Endothelial cell of umbilical vein (primary cell): ENCODE measurements around the gene GPR108. TPM values are rescaled to one million over a fixed set of nuclear protein-coding genes. Genes with fewer than 3 reads are reported as not detected.

ENCODE experiments used
- BruUV-seq: library from RNA; stranded (reverse); fragments of 400-500 nt; replicated peaks from 2 replicates; lab custom pipeline; 2021; lab: Mats Ljungman, UMichigan
- CTCF ChIA-PET: fragments of 300-600, 350-600 bp; sonication (Branson Sonifier 250); formaldehyde crosslinking; loops from one replicate; lab custom pipeline; 2021; ENCODE audit warnings: antibody characterized with exemption, inconsistent platforms; lab: Charles Lee
- POLR2A ChIA-PET: fragments of 300-600, 350-600 bp; sonication (Branson Sonifier 250); formaldehyde crosslinking; loops from one replicate; lab custom pipeline; 2021; ENCODE audit warnings: antibody characterized with exemption, inconsistent platforms; lab: Charles Lee
- DNase-seq: peaks from one replicate; pipeline ENCODE4 v3.0.0-alpha.2; 2011; ENCODE audit warnings: low read depth, low spot score
- FAIRE-seq: peaks from 2 replicates; lab custom pipeline; 2011; peaks lifted over from hg19 to GRCh38; lab: Jason Lieb, UNC
- H2AFZ ChIP-seq: 2 replicates; pipeline ENCODE4 v1.6.0; 2012; ENCODE audit warnings: low read depth, low read length, control low read depth, inconsistent platforms
- H3K27ac ChIP-seq: 2 replicates; pipeline ENCODE4 v1.5.1; 2011; ENCODE audit warnings: low read depth, mild to moderate bottlenecking, control low read depth, low read length, moderate library complexity; ENCODE audit not compliant: insufficient read depth
- H3K27me3 ChIP-seq, 2 experiments: 2 replicates each; pipeline versions ENCODE4 v1.6.0 to v1.6.1; 2011; ENCODE audit warnings: low read length in 2 of 2, mixed read lengths in 1 of 2; ENCODE audit not compliant: control insufficient read depth in 2 of 2, insufficient read depth in 2 of 2
- H3K36me3 ChIP-seq, 2 experiments: 2 replicates in 1 of 2; 3 replicates in 1 of 2; pipeline ENCODE4 v1.5.1; 2011; ENCODE audit warnings: low read length in 2 of 2, mild to moderate bottlenecking in 1 of 2, moderate library complexity in 1 of 2; ENCODE audit not compliant: control insufficient read depth in 2 of 2, insufficient read depth in 2 of 2; ENCODE audit errors: extremely low read depth in 1 of 2
- H3K4me1 ChIP-seq: 3 replicates; pipeline ENCODE4 v1.5.1; 2011; ENCODE audit warnings: mild to moderate bottlenecking, low read length; ENCODE audit not compliant: control insufficient read depth, insufficient read depth; ENCODE audit errors: extremely low read depth
- H3K4me2 ChIP-seq: 2 replicates; pipeline ENCODE4 v1.6.1; 2011; ENCODE audit warnings: low read length, control low read depth, mixed read lengths; ENCODE audit not compliant: insufficient read depth
- H3K4me3 ChIP-seq, 3 experiments: fragments of 200-600 bp in 1 of 3; sonication (generic), shearing (Covaris generic) in 1 of 3; replicated peaks in 1 of 3; 2 replicates each; pipeline ENCODE4 v1.5.1; 2011 to 2016; ENCODE audit warnings: control low read depth in 3 of 3, low read length in 3 of 3, mild to moderate bottlenecking in 2 of 3, inconsistent platforms in 1 of 3, low read depth in 1 of 3, moderate library complexity in 1 of 3; ENCODE audit not compliant: insufficient read depth in 1 of 3
- H3K79me2 ChIP-seq: 2 replicates; pipeline ENCODE4 v1.6.0; 2012; ENCODE audit warnings: low read length, inconsistent platforms; ENCODE audit not compliant: control insufficient read depth, insufficient read depth
- H3K9ac ChIP-seq: replicated peaks from 2 replicates; pipeline ENCODE3; 2011; ENCODE audit warnings: low read length, control low read depth; ENCODE audit not compliant: insufficient read depth; ENCODE audit errors: extremely low read depth
- H3K9me1 ChIP-seq: replicated peaks from 3 replicates; pipeline ENCODE4 v1.6.0; 2011; ENCODE audit warnings: mild to moderate bottlenecking, low read length; ENCODE audit not compliant: control insufficient read depth, insufficient read depth; ENCODE audit errors: extremely low read depth
- H3K9me3 ChIP-seq: replicated peaks from 2 replicates; pipeline ENCODE4 v1.5.1; 2012; ENCODE audit warnings: low read length, inconsistent platforms; ENCODE audit not compliant: control insufficient read depth, insufficient read depth
- H4K20me1 ChIP-seq: replicated peaks from 2 replicates; pipeline ENCODE3; 2011; ENCODE audit warnings: mild to moderate bottlenecking, low read length; ENCODE audit not compliant: control insufficient read depth, insufficient read depth; ENCODE audit errors: extremely low read depth
- CTCF ChIP-seq, 2 donors: IDR thresholded peaks; 1 replicate in 1 of 2; 2 replicates in 1 of 2; pipeline ENCODE4 v1.5.1; 2011; ENCODE audit warnings: low read length in 2 of 2, mild to moderate bottlenecking in 2 of 2, moderate library complexity in 2 of 2, control low read depth in 1 of 2, inconsistent platforms in 1 of 2, low read depth in 1 of 2; ENCODE audit not compliant: insufficient read depth in 1 of 2; ENCODE audit errors: extremely low read depth in 1 of 2
- EZH2 ChIP-seq: IDR thresholded peaks from 2 replicates; pipeline ENCODE4 v1.6.1; 2012; ENCODE audit warnings: borderline replicate concordance, low read depth, mild to moderate bottlenecking, moderate library complexity, low read length, inconsistent platforms; ENCODE audit not compliant: severe bottlenecking
- FOS ChIP-seq: IDR thresholded peaks from 2 replicates; pipeline ENCODE4 v1.6.1; 2011; ENCODE audit warnings: mild to moderate bottlenecking, low read length, moderate library complexity, borderline replicate concordance; ENCODE audit not compliant: insufficient read depth
- GATA2 ChIP-seq: IDR thresholded peaks from 2 replicates; pipeline ENCODE4 v1.7.0; 2011; ENCODE audit warnings: low read depth, mild to moderate bottlenecking, moderate library complexity, mixed read lengths, low read length; ENCODE audit not compliant: insufficient read length, insufficient read depth
- JUN ChIP-seq: IDR thresholded peaks from 2 replicates; pipeline ENCODE4 v1.6.1; 2011; ENCODE audit warnings: borderline replicate concordance, low read depth; ENCODE audit not compliant: insufficient read length, insufficient read depth
- MAX ChIP-seq: IDR thresholded peaks from 2 replicates; pipeline ENCODE4 v1.6.1; 2011; ENCODE audit not compliant: insufficient read depth, insufficient read length
- MYC ChIP-seq: IDR thresholded peaks from one replicate; pipeline ENCODE4 v1.6.1; 2011; ENCODE audit warnings: mild to moderate bottlenecking, low read depth, low read length
- POLR2A ChIP-seq: IDR thresholded peaks from 2 replicates; pipeline ENCODE4 v1.6.1; 2012; ENCODE audit warnings: low read depth, mild to moderate bottlenecking, control low read depth, low read length
- POLR2AphosphoS5 ChIP-seq: IDR thresholded peaks from 2 replicates; pipeline ENCODE4 v1.6.1; 2012; ENCODE audit warnings: low read depth, mild to moderate bottlenecking, control low read depth, low read length, moderate library complexity; ENCODE audit not compliant: insufficient read depth
- dilution Hi-C: fragments of 300-500 bp; cut with MboI; formaldehyde crosslinking; loops from one replicate; pipeline ENCODE4 v1.15.0; 2019; ENCODE audit warnings: low sequenced_read_pairs; ENCODE audit not compliant: extremely low pct_ligation_motif_present
- intact Hi-C: fragments of 100-400 bp; cut with micrococcal nuclease; formaldehyde crosslinking; loops from one replicate; pipeline ENCODE4 v1.10.0; 2022
- polyA plus RNA-seq, 4 experiments: library from polyadenylated mRNA; depleted of rRNA in 3 of 4; stranded (reverse) in 3 of 4; unstranded in 1 of 4; fragments of >200 nt; gene quantifications; 2 replicates each; pipeline versions ENCODE4 v1.2.1 to v1.2.3, GENCODE V29; 2011 to 2012; ENCODE audit warnings: missing spikeins in 1 of 4
- total RNA-seq: library from RNA; stranded (reverse); gene quantifications from 2 replicates; pipeline ENCODE4 v1.2.3, GENCODE V29; 2021

GPR108 gene
- total and polyA plus RNA-seq, 2 donors (not counting 3 experiments of a cell fraction or from before 2014, with no cell fraction given): 68.5 to 80.2 TPM

GRCh38 chr19:6711605-6712004, 25.8 kb downstream of the GPR108 start:
- no peaks in the 10 kb centered on the region for H3K79me2 ChIP-seq
- H3K27ac ChIP-seq: no peak overlapping the region
- no peaks in the 10 kb centered on the region for H3K36me3 ChIP-seq
- DNase-seq: no peak
- no peak overlapping the region for H3K9ac ChIP-seq
- TF ChIP-seq MYC (no peak), CTCF (IDR thresholded peaks at IDR 0.05; ENCODE audit: extremely low read depth in 1 of 2, insufficient read depth in 1 of 2, low read depth in 1 of 2, low read length in 2 of 2) (no peak), GATA2 (no peak), JUN (no peak), POLR2A (no peak), POLR2AphosphoS5 (no peak), FOS (no peak), MAX (no peak), EZH2 (no peak)
- intact Hi-C loops: no loop called here
- ChIA-PET POLR2A (no interaction called here), CTCF (no interaction called here)
- no peaks in the 10 kb centered on the region for H3K9me1 ChIP-seq
- dilution Hi-C loops: no loop called here
- H3K27me3 ChIP-seq: peaks cover 2 to 5% of the 10 kb centered on the region in 2 experiments
- no peak overlapping the region for H3K4me2 ChIP-seq
- no peaks in the 10 kb centered on the region for H3K4me1 ChIP-seq
- no peak overlapping the region for H2AFZ ChIP-seq
- no peak overlapping the region for H3K4me3 ChIP-seq
- no peaks in the 10 kb centered on the region for H4K20me1 ChIP-seq
- no peak for FAIRE-seq
- H3K9me3 ChIP-seq: no peaks in the 10 kb centered on the region
- no TSS peak for BruUV-seq
